GM13976 (cell line): ENCODE measurements around the gene GLYR1.

Experiments used
- DNase-seq: peaks from one replicate; pipeline ENCODE4 v3.0.0; 2012; ENCODE audit warnings: low spot score
- in situ Hi-C: fragments of 300-500 bp; cut with MboI; formaldehyde crosslinking; loops from one replicate; pipeline ENCODE4 v1.12.0; 2022; ENCODE audit warnings: low sequenced_read_pairs, mixed read lengths, inconsistent platforms; ENCODE audit not compliant: unreplicated experiment
- TF ChIP-seq, protein P1 (sequence below): IDR thresholded peaks from 2 replicates; pipeline ENCODE4 v1.5.1; 2012; ENCODE audit warnings: borderline replicate concordance, mild to moderate bottlenecking; ENCODE audit not compliant: insufficient read depth; ENCODE audit errors: extremely low read depth, missing control alignments, control extremely low read depth

Gene GLYR1

DNA sequence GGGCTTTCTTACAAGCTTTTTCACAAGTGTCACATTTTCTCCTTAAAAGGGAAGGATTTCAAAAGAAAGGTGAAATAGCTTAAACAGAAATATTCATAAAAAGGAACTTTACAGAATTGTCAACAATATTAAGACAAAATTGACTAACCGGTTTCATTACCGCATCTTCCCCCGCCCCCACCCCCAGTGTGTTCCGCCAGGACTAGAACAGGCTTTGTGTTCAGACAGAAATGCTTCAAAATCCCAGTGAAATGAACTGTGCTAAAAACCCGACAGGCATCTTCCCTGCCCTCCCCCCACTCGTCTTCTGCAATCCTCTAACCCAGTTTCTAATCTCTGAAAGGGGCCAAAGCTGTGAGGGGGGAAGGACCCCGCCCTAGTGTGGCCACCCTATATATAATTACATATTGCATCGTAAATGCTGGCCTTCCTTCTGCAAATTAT is 43.7 kb downstream of the GLYR1 start:
- in situ Hi-C loops: no loop called here
- DNase-seq: no peak

DNA sequence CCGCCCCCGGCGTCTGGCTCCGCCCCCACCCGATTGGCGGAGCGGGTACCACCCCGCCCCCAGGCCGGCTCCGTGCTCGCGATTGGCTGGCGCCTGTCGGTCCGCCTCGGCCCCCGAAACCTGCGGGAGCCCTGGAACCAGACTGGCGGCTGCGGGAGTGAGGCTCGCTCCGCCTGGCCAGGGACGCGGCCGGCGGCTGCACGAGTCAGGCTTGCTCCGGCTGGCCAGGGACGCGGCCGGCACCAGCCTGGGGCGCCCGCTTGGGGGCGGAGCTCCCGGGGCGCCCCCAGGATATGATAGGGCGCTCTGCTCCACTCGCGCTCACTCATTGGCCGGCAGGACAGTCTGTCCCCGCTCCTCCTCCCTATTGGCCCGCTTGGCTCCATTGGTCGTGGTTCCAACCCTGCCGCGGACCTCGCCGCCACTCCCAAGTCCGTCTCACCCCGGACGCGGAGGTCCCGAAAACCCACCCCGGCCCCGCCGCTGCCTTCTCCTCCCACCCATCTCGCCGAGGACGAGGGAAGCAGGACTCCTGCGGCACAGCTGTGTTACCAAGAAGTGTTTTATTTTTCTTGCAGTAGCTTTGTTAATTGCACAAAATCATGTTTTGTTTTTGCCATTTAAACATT is 44.3 kb downstream of the GLYR1 start:
- DNase-seq: peak; percentile 98
- TF ChIP-seq, protein P1, sequence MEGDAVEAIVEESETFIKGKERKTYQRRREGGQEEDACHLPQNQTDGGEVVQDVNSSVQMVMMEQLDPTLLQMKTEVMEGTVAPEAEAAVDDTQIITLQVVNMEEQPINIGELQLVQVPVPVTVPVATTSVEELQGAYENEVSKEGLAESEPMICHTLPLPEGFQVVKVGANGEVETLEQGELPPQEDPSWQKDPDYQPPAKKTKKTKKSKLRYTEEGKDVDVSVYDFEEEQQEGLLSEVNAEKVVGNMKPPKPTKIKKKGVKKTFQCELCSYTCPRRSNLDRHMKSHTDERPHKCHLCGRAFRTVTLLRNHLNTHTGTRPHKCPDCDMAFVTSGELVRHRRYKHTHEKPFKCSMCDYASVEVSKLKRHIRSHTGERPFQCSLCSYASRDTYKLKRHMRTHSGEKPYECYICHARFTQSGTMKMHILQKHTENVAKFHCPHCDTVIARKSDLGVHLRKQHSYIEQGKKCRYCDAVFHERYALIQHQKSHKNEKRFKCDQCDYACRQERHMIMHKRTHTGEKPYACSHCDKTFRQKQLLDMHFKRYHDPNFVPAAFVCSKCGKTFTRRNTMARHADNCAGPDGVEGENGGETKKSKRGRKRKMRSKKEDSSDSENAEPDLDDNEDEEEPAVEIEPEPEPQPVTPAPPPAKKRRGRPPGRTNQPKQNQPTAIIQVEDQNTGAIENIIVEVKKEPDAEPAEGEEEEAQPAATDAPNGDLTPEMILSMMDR: no peak
- in situ Hi-C loops: no loop called here

More for the DNA sequence above, 43.7 kb downstream of the GLYR1 start:
- TF ChIP-seq, protein P1: no peak

DNA sequence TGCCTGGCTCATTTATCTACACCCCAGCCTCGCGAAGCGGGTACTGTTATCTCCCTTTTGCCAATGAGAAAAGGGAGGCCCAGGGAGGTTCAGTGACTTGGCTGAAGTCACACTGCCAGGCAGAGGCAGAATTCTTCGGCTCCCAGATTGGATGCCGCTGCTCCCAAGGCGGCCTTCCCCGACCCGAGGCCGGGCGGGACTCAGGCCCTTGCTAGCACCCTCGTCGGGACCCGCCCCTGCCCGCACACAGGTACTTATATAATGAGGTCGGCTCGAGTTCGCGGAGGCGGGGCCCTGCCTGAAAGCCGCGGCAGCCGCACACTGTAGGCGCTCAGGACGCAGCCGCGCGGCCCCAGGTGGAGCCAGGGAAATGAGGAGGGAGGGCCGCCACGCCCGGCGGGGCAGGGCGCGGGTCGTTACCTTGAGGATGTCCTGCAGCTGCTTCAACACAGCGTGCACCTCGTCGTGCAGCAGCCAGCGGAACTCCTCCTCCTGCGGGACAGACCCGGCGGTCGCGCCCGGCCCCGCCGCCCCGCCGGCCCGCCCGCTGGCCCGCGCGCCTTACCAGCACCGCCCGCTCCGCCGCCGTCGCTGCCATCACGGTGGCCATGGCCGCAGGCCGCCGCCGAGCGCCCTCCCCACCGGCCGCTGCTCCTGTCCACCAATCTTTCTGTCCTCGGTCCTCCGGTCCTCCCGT is 45.0 kb downstream of the GLYR1 start, which contains the start of gene ROGDI:
Gene ROGDI (minus strand): TSS at position 672 of the 697 bp plus-strand sequence. CDS start 62 bp downstream, at position 610.
- in situ Hi-C loops: no loop called here
- TF ChIP-seq, protein P1: no peak
- DNase-seq: peak; percentile 86

DNA sequence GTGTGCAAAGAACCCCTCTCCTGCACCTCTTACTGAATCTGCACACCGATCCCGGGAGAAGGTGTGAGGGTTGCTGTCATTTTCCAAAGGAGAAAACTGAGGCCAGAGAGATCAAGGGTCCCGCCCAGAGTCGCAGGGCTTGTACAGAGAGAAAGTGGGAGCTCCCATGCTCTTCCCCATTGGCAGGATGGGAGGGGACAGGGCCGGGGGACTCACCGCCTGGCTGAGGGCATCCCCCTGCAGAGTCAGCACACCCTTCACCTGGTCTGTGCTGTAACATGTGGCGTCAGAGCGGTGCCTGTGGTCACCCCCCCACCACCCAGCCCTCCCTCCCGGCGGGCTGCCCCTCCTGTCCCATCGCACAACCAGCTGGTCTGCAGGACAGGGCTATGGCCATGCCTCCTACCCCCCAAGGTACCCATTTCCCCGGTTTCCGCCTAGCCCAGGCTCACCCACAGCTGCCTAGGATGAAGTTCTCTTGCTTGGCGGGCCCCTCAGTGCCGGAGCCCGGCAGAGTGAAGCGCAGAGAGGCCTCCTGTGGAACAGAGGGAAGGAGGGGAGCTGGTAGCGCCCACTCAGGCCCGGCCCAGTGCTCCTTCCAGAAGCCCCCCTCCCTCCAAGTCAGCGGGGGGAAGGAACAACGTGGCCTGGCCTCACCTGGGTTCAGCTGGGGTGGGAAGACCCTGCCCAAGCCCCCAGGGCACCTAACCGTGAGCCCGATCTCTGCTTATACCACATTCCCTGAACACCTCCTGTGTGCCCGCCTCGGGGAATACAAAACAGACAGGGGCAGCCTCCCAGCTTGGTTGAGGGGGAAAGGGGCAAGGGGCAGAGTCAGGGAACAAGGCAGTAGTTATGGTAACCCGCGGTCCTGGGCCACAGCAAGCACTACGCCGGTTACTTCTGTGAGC is 45.8 kb downstream of the GLYR1 start:
- in situ Hi-C loops: no loop called here
- TF ChIP-seq, protein P1: no peak
- no peak for DNase-seq

DNA sequence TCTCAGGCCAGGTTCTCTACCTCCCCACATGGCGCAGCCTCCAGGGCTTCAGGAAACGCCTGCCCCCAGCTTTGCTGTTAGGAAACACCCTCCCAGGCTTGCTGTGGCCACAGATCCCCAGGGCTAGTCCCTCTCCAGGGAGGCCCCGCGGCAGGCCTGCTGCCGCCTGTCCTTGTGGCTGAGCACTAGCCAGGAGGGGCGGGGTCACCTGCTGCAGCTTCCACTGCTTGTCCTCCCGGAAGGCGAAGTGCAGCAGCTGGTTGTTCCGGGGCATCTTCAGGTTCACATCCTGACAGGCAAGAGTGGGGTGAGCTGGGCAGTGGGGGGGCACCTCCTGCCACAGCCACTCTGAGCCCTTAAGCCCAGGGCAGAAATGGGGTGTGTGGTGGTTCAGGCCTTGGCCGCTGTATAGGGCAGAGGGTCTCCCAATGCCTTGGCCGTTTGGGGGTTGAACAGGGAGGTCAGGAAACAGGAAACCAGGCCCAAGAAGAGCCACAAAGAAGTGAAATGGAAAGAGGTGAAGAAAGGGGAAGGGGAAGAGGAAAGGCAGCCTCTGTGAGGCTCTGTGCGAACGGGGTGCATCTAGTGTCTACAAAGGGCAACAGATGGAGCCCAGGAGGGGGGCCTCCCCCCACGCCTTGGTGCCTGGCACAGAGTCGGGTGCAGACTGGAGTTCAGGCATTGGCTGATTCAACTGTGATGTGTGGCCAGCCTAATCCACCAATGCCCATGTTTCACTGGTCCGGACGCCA is 46.6 kb downstream of the GLYR1 start:
- in situ Hi-C loops: no loop called here
- DNase-seq: peak; percentile 56
- TF ChIP-seq, protein P1: no peak
